Breast epithelium (tissue), 3 donors: ENCODE data around the gene HTT.

Experiments
- POLR2A ChIP-seq: fragments of 450-650 bp; IDR thresholded peaks from one replicate; pipeline ENCODE4 v1.6.1; 2016; ENCODE audit warnings: antibody characterized with exemption, mild to moderate bottlenecking, moderate library complexity
- POLR2AphosphoS5 ChIP-seq, 3 donors: sonication (generic); formaldehyde crosslinking; IDR thresholded peaks; one replicate each; pipeline ENCODE4 v1.6.1; 2017; ENCODE audit warnings: antibody characterized with exemption in 3 of 3

DNA sequence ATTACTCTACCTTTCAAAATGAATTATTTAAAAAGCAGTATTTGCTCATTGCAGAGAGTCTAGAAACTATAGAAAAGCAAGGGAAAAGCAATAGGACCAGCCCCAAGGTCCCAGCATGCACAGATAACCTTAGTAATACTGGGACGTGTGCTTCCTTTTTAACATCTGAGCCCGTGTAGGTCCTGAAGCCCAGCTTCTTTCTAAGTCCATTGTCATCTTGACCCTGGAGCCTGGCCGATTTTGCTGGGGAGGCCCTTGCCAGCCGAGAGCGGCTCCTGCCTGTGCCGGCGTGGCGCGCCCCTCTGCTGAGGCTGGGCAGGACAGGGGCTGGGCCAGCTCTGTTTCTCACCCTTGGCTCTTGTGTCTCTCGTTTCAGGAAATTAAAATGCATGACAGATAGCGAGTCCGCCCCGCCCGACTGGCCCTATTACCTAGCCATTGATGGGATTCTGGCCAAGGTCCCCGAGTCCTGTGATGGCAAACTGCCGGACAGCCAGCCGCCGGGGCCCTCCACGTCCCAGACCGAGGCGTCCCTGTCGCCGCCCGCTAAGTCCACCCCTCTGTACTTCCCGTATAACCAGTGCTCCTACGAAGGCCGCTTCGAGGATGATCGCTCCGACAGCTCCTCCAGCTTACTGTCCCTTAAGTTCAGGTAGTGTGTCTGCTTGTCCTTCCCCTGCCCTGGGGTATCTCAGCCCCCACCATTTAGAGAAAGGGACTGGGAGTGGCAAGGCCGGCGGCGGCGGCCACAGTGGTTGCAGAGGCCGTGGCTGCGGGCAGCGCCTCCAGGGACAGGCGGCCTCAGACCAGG lies 178.6 kb downstream of the HTT start:
- TF ChIP-seq POLR2A (no peak), POLR2AphosphoS5 (IDR thresholded peaks at IDR 0.05) (no peak)
